MCF 10A (cell line): ENCODE measurements around the gene UNC79. TPM values are rescaled to one million over a fixed set of nuclear protein-coding genes. Genes with fewer than 3 reads are reported as not detected.

Experiments used
- BruUV-seq: library from RNA; stranded (reverse); fragments of 400-500 nt; replicated peaks from 2 replicates; lab custom pipeline; 2021; lab: Mats Ljungman, UMichigan
- CTCF ChIA-PET: fragments of 300-600 bp; sonication (Branson Sonifier 250); formaldehyde crosslinking; extraction: SDS; loops from one replicate; lab custom pipeline; 2021; ENCODE audit warnings: antibody characterized with exemption, inconsistent platforms; lab: Yijun Ruan, JAX
- POLR2A ChIA-PET: fragments of 300-600, 350-650 bp; sonication (Branson Sonifier 250); formaldehyde crosslinking; extraction: SDS; loops from one replicate; lab custom pipeline; 2020; ENCODE audit warnings: antibody characterized with exemption, inconsistent platforms; lab: Yijun Ruan, JAX
- DNase-seq: peaks from one replicate; pipeline ENCODE4 v3.0.0-alpha.2; 2018; ENCODE audit not compliant: unreplicated experiment
- H3K27ac Mint-ChIP-seq: one replicate; pipeline ENCODE4 v1.8.0; 2022; ENCODE audit warnings: mild to moderate bottlenecking, low read depth, mixed read lengths; ENCODE audit not compliant: unreplicated experiment
- H3K27me3 Mint-ChIP-seq: one replicate; pipeline ENCODE4 v1.8.0; 2022; ENCODE audit warnings: mixed read lengths; ENCODE audit not compliant: insufficient read depth, unreplicated experiment
- H3K36me3 Mint-ChIP-seq: one replicate; pipeline ENCODE4 v1.8.0; 2022; ENCODE audit warnings: mild to moderate bottlenecking, moderate library complexity, mixed read lengths; ENCODE audit not compliant: insufficient read depth, unreplicated experiment
- H3K4me1 Mint-ChIP-seq: one replicate; pipeline ENCODE4 v1.8.0; 2022; ENCODE audit warnings: mixed read lengths; ENCODE audit not compliant: insufficient read depth, unreplicated experiment
- H3K4me3 Mint-ChIP-seq: one replicate; pipeline ENCODE4 v1.8.0; 2022; ENCODE audit warnings: mild to moderate bottlenecking, moderate library complexity, mixed read lengths; ENCODE audit not compliant: unreplicated experiment
- H3K9me3 Mint-ChIP-seq: one replicate; pipeline ENCODE4 v1.8.0; 2022; ENCODE audit warnings: mixed read lengths; ENCODE audit not compliant: unreplicated experiment
- CTCF ChIP-seq: fragments of 200-600 bp; IDR thresholded peaks from one replicate; pipeline ENCODE4 v1.8.0; 2022; ENCODE audit warnings: antibody characterized with exemption, mild to moderate bottlenecking; ENCODE audit not compliant: unreplicated experiment
- intact Hi-C: fragments of 100-400 bp; cut with micrococcal nuclease; formaldehyde crosslinking; loops from 2 replicates; pipeline ENCODE4 v1.14.1; 2022
- total RNA-seq: library from RNA; stranded (reverse); gene quantifications from 2 replicates; pipeline ENCODE4 v1.2.3, GENCODE V29; 2022

The UNC79 gene
- total RNA-seq, 1 experiment from 2014 or later, result 0.05 TPM

- no peak overlapping the region for H3K4me3 Mint-ChIP-seq
- H3K9me3 Mint-ChIP-seq, result peaks cover 8% of the 10 kb centered on the region
- H3K27me3 Mint-ChIP-seq, result no peaks in the 10 kb centered on the region
- POLR2A ChIA-PET, result no interaction called here
- CTCF ChIA-PET, result interaction anchor here (1.3 kb wide), 1 partner anchor 94 kb away, joined by 3 read pairs; no protein-coding TSS in a partner anchor
- no peak for DNase-seq
- no TSS peak for BruUV-seq
- H3K27ac Mint-ChIP-seq, result no peak overlapping the region
- intact Hi-C loops, result no loop called here
- peaks cover 5% of the 10 kb centered on the region for H3K36me3 Mint-ChIP-seq
- TF ChIP-seq CTCF, result no peak
- H3K4me1 Mint-ChIP-seq, result no peaks in the 10 kb centered on the region
Observed at GRCh38 chr14:93748208-93749075, 317.7 kb downstream of the UNC79 start.

GRCh38 chr14:93749076-93749420 is 318.3 kb downstream of the UNC79 start:
- TF ChIP-seq CTCF, result no peak
- no peaks in the 10 kb centered on the region for H3K27me3 Mint-ChIP-seq
- intact Hi-C loops, result no loop called here
- H3K4me1 Mint-ChIP-seq, result no peaks in the 10 kb centered on the region
- POLR2A ChIA-PET, result no interaction called here
- H3K4me3 Mint-ChIP-seq, result no peak overlapping the region
- peaks cover 8% of the 10 kb centered on the region for H3K9me3 Mint-ChIP-seq
- DNase-seq, result no peak
- no TSS peak for BruUV-seq
- no peak overlapping the region for H3K27ac Mint-ChIP-seq
- peaks cover 5% of the 10 kb centered on the region for H3K36me3 Mint-ChIP-seq
- CTCF ChIA-PET, result interaction anchor here (1.3 kb wide), 1 partner anchor 95 kb away, joined by 3 read pairs; no protein-coding TSS in a partner anchor

- BruUV-seq, result no TSS peak
- intact Hi-C loops, result no loop called here
- no peak for DNase-seq
- ChIA-PET CTCF (no interaction called here), POLR2A (no interaction called here)
- Mint-ChIP-seq H3K4me1 (no peaks in the 10 kb centered on the region), H3K9me3 (peaks cover 8% of the 10 kb centered on the region), H3K36me3 (no peaks in the 10 kb centered on the region), H3K27me3 (no peaks in the 10 kb centered on the region), H3K4me3 (no peak overlapping the region), H3K27ac (no peak overlapping the region)
- TF ChIP-seq CTCF, result no peak
Observed at GRCh38 chr14:93751946-93752655, 321.4 kb downstream of the UNC79 start.

- Mint-ChIP-seq H3K4me3 (no peak overlapping the region), H3K4me1 (no peaks in the 10 kb centered on the region), H3K36me3 (no peaks in the 10 kb centered on the region), H3K27me3 (no peaks in the 10 kb centered on the region), H3K27ac (no peak overlapping the region), H3K9me3 (peaks cover 2% of the 10 kb centered on the region)
- POLR2A ChIA-PET, result interaction anchor here (0.6 kb wide), 1 partner anchor 183 kb away, joined by 3 read pairs; no protein-coding TSS in a partner anchor
- no TSS peak for BruUV-seq
- CTCF ChIA-PET, result no interaction called here
- TF ChIP-seq CTCF, result no peak
- intact Hi-C loops, result no loop called here
- no peak for DNase-seq
Observed at GRCh38 chr14:93752980-93753561, 322.3 kb downstream of the UNC79 start.
